Left renal cortex interstitium (tissue), 4 donors: Measurements from ENCODE around the gene YAE1. TPM values are rescaled to one million over a fixed set of nuclear protein-coding genes. Genes with fewer than 3 reads are reported as not detected.
A peak's percentile ranks its signal among the peaks of the same experiment; 100 is the strongest.
"Not testable (repeated sequence)": the region's sequence is repeated elsewhere in the genome, so short reads cannot be mapped to it uniquely, and the experiment has no call there.

Experiments used
- DNase-seq, 4 donors: peaks; one replicate each; pipeline ENCODE4 v3.0.0-alpha.2; 2013; ENCODE audit warnings: low read depth in 4 of 4, low spot score in 2 of 4, missing footprints in 1 of 4
- polyA plus RNA-seq, 4 donors: library from polyadenylated mRNA; unstranded; fragments of 120-200 nt; gene quantifications; one replicate each; pipeline ENCODE4 v1.2.1, GENCODE V29; 2013; ENCODE audit not compliant: insufficient read length in 4 of 4

The YAE1 gene
- polyA plus RNA-seq: 10 to 100 TPM; 35.1 to 54.2 (median 47.1) TPM

- DNase-seq: peak; percentile 75 to 84 (median 79)
Measured at GRCh38 chr7:39566023-39566921, at the start of gene YAE1. YAE1 (plus strand) TSS chr7:39566404; CDS start chr7:39566419, 15 bp downstream.

- DNase-seq: no peak
Measured at GRCh38 chr7:39516498-39516897, 49.7 kb upstream of the YAE1 start.

DNA sequence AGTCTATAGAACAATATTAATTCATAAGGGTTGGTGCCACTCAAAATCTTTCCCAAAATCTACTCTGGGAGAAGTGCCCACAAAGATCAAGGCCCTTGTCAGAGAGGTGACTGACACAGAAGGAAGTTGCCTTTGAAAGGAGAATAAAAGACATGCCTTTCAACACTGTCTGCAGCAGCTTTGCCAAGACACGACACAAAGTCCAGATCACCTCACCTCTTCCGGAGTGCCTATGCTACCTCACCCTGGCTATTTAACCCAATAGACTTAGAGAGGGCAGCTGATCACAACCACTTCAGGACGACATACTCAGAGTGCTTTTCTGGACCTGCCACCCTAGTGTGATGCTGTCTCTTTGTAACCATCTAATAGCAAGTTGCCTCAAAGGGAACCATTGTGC, 49.0 kb upstream of the YAE1 start:
- DNase-seq: no peak

GRCh38 chr7:39525926-39526325, 40.3 kb upstream of the YAE1 start:
- DNase-seq: no peak

GRCh38 chr7:39526666-39527065, 39.5 kb upstream of the YAE1 start:
- no peak for DNase-seq

DNA sequence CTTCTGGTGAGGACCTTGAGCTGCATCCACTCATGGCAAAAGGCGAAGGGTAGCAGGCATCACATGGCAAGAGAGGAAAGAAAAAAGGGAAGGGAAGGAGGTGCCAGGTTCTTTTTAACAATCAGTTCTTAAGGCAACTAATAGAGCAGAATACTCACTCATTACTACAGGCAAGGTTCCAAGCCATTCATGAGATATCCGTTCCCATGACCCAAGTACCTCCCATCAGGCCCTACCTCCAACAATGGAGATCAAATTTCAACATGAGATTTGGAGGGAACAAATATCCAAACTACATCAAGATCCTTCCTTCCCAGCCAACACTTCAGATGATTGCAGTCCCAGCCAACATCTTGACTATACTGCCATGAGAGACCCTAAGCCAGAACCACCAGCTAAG, 38.9 kb upstream of the YAE1 start:
- no peak for DNase-seq

DNA sequence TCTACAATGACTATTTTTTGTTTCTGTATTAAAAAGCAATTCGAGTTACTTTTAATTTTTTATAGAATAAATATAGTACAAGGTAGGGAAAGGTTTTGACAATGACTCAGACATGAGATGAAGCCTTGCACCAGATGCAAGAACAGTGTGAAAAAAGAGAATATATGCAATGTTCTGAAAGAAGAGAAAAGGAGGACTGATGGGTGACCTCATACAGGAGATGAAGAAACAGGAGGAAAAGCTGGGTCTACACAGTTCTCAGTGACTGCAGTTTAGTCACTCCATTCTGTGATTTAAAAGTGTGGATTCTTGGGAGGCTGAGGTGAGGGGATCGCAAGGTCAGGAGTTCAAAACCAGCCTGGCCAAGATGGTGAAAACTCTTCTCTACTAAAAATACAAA, 38.3 kb upstream of the YAE1 start:
- no peak for DNase-seq

GRCh38 chr7:39528849-39529248, 37.4 kb upstream of the YAE1 start:
- DNase-seq: no peak

DNA sequence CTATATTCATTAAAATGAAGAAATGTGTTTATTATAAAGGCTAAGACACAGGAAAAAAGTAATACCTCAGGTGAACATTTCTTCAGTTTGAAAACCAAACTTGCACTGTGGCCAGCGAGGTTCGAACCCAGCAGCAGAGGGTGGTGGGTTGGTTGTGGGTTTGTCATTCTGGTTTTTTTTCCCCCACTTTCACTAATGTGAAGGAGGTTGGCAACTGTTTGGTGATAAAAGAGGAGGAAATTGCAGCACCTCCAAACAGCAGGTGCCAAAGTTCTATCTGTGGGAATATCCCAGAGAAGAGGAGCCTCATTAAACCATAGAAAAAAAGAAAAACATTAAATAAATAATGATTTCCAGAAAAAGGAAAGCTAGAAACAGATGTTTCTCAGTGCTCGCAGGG, 36.6 kb upstream of the YAE1 start:
- no peak for DNase-seq

- DNase-seq: no peak
Measured at GRCh38 chr7:39530971-39531370, 35.2 kb upstream of the YAE1 start.

GRCh38 chr7:39531818-39532217, 34.4 kb upstream of the YAE1 start:
- DNase-seq: no peak

DNA sequence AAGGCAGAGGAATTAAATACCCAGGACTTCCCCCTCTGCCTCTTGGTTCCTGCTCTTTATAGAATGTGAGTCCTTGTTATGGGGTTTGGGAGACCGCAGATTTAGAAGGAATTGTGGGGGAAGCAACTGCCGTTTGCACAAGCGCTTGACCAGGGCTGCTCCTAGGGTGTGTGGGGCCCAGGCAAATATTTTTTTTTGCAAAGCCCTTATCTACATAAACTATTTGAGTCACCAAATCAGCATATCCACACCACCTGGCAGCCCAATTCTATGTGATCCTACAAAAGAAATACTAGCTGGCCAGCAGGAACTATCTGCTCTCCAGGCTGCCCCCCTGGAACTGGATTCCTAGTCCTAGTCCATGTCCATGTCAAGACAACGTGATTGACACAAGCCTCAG, 33.4 kb upstream of the YAE1 start:
- DNase-seq: no peak

DNA sequence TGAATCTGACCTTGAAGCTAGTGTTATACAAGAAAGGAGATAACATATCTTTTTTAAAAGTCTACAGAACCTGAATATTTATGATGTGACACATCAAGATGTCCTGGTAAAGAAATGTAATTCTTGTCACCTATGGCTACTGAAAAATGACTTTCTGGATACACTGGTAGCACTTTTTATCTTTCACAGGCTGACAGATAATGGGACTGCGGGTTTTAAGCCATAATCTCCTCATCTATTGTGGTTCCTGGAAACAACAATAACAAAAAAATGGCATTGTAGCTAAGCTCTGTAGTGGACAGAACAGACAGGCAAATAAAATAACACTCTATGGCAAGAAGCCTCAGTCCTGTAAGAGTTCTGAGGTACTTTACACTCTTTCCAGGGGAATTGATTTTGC, 31.6 kb upstream of the YAE1 start:
- no peak for DNase-seq

DNA sequence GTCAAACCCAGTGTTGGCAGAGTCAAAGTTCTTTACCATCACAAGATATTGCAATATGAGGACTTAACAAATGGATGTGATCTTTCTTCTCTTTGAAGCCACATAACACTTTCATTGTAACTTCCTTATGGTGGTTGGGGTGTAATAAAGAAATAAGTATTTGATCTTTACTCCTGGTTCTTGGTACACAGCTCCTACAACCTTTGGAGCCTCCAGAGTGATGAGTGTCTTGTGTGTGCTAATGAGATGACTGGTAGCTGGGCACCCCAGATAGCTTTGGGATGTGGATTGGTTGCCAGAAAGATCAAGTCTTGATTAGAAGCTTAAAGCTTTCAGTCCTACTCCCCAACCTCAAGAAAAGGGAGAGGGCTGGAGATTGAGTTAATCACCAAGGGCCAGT, 31.1 kb upstream of the YAE1 start:
- DNase-seq: no peak

DNA sequence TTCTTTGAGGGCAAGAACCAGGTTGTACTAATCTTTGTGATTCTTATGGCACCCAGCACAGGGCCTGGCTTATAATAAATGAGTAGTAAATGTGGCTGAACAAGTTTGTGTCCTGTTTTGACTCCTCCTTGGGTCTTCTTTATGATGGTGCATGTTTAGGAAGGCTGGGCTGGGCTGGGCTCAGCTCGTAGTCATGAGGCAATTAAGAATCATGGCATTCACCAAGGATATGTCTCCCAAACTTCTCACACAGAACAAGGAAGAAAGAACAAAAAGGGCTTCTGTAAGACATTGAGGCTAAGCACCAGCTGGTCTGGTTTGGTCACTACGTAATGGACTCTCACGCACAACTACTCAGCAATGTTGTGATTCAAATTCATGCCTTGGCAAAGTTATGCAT, 30.5 kb upstream of the YAE1 start:
- DNase-seq: no peak

DNA sequence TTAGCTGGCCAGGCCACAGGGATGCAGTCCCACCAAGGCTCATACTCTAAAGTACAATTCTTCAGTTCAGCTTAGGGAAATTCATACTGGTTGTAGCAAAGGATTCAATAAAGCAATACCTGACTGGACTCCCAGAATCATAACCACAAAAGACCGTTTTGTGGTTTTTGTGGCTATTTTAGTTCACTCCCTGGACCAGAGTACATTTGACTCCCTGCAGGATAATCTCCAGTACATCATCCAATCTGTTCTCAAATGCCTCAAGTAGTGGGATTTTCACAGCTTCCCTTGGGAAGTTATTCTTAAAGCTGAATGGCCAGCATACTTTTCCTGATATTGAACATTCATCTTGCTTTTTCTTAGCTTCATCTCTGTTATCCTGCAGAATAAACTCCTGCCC, 29.3 kb upstream of the YAE1 start:
- DNase-seq: no peak

DNA sequence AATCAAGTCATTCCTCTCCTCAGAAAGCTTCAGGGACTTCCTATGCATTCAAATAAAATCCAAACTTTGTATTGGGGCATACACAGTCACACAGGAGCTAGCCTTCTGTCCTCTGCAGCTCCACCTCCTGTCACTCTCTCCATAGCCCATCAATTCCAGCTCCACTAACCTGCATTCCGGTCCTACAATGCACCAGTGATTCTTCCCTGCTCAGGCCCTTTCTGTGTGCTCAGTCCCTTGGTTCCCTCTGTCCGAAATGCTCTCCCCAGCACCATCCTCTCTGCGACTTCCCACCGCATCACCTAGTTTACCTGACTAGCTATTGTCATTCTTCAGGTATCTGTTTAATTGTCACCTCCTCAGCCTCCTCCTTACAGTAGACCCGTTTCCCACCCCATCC, 26.4 kb upstream of the YAE1 start:
- no peak for DNase-seq

DNA sequence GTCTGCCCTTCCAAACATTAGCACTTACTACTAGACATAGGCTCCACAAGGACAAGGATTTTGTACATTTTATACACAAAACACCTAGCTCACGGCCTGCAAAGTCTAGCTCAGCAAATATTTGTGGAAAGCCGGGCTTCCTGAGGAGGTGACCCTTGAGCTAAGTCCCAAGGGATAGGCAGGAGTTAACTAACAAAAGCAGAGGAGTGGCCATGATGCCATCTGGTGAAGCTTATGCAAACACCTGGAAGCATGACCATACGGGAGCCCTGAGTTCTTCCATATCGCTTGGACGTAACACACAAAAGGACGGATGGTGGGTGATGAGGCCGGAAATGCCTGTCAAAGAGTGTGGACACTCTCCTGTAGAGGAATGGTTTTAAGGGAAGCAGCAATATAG, 25.9 kb upstream of the YAE1 start:
- DNase-seq: no peak

DNA sequence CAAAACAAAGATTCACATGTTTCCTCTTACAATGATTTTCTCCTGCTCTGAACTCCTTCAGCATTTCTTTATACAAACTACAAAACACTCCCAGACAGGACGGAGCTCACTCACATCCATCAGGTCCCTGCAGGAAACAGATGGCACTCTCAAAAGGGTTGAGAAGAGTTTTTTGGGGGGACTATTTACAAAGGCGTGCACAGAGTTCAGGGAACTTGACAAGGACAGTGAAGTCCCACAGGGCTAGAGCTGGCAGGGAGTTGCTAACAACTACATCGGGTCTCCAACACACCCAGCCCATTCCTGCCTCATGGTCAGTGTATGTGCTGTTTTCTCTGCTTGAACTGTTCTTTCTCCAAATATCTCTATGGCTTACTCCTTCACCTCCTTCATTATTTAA, 24.7 kb upstream of the YAE1 start:
- DNase-seq: no peak

- not testable (repeated sequence) for DNase-seq
Measured at GRCh38 chr7:39544774-39545173, 21.4 kb upstream of the YAE1 start.

- DNase-seq: no peak
Measured at GRCh38 chr7:39547336-39547735, 18.9 kb upstream of the YAE1 start.

DNA sequence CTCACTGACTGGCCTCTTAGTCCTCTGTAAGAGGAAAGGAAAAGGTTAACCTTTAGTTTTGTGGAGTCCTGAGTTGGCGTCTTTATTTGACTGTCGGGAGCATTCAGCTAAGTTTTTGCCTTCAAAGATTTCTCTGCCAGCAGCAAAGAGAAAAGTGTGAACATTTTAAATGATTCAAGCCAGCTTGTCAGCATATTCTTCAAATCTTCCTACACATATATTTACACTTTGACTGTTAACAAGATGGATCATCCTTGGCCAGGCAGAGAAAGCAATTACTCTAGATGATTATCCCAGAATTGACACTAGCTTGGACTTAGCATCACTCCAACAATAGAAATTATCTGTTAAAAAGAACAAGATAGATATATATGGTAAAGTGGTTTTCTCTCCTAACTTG, 15.8 kb upstream of the YAE1 start:
- no peak for DNase-seq

DNA sequence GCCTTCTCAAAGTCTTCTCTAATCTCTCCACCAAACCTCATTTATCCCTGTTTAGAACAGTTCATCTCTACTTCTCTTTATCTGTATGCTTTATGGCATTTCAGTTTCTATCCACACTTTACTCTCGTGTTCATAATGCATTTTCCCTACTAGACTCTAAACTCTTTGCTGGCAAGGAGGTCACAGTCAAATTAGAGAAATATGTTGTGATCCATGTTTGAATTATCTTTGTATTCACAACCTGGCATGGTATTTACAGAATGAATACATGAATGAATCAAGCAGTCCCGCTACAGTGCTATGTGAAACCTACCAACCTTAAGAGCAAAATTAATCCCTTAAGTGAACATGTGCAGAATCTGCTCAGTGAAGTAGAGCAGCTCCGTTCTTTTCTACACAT, 12.8 kb upstream of the YAE1 start:
- no peak for DNase-seq
